Measurements from ENCODE around the gene DHX16. TPM values are rescaled to one million over a fixed set of nuclear protein-coding genes. Genes with fewer than 3 reads are reported as not detected.

Gene DHX16
- total RNA-seq, 6 donors from 2014 or later: 28.1 to 60.8 (median 31.8) TPM

GRCh38 chr6:30617565-30618269, 55.1 kb downstream of the DHX16 start, which contains the start of gene MRPS18B:
TSS of gene MRPS18B (plus strand) at chr6:30617840. CDS start at chr6:30617866, 26 bp downstream.
- Histone ChIP-seq H3K4me3 (peak within 1 kb of the TSS; percentile 67 to 87 (median 78)), H3K9me3 (no peaks in the 10 kb centered on the region), H3K27ac (peak within 1 kb of the TSS; percentile 95 to 98 (median 96)), H3K27me3 (no peaks in the 10 kb centered on the region), H3K4me1 (peaks cover 30 to 38% (median 31%) of the 10 kb centered on the region in 4 donors), H3K36me3 (peaks cover 18 to 55% (median 31%) of the 10 kb centered on the region in 4 donors)
- DNase-seq: peak; percentile 94 to 99
- ATAC-seq (ENCODE audit: low FRiP score in 2 of 2): peak; percentile 94 to 97
- WGBS, 2 donors: 0 to 1% methylated on average over 34 of the region's 34 CpGs
- TF ChIP-seq POLR2AphosphoS5 (IDR thresholded peaks at IDR 0.05): peak; percentile 94
- TF ChIP-seq POLR2A (IDR thresholded peaks at IDR 0.05): peak in 3 of 4 donors; percentile 57 to 82 (median 61)
- TF ChIP-seq CTCF (IDR thresholded peaks at IDR 0.05): peak in 2 of 6 experiments; percentile 7 to 15
- TF ChIP-seq EP300 (IDR thresholded peaks at IDR 0.05): peak in 1 of 4 donors; percentile 50

GRCh38 chr6:30616811-30617564, 55.8 kb downstream of the DHX16 start, which contains the start of gene PPP1R10:
TSS of gene PPP1R10 (minus strand) at chr6:30617243. CDS start at chr6:30609944, 7,299 bp downstream.
- TF ChIP-seq POLR2AphosphoS5 (IDR thresholded peaks at IDR 0.05) (peak; percentile 99 to 100), POLR2A (IDR thresholded peaks at IDR 0.05) (peak; percentile 97 to 100 (median 99)), EP300 (IDR thresholded peaks at IDR 0.05) (peak in 1 of 4 donors; percentile 73), CTCF (IDR thresholded peaks at IDR 0.05) (no peak)
- H3K36me3 ChIP-seq: peaks cover 12 to 48% (median 27%) of the 10 kb centered on the region in 4 donors
- peaks cover 37 to 45% (median 38%) of the 10 kb centered on the region in 4 donors for H3K4me1 ChIP-seq
- ATAC-seq (ENCODE audit: low FRiP score in 2 of 2) (peak; percentile 94 to 97), DNase-seq (peak; percentile 96 to 99)
- peak within 1 kb of the TSS; percentile 95 to 98 (median 96) for H3K27ac ChIP-seq
- no peaks in the 10 kb centered on the region for H3K9me3 ChIP-seq
- no peaks in the 10 kb centered on the region for H3K27me3 ChIP-seq
- 0% methylated on average over 40 of the region's 40 CpGs for WGBS, 2 donors
- H3K4me3 ChIP-seq: peak within 1 kb of the TSS; percentile 67 to 87 (median 78)

GRCh38 chr6:30615958-30616810, 56.6 kb downstream of the DHX16 start:
- Histone ChIP-seq H3K4me3 (peak overlapping the region; percentile 67 to 87 (median 75)), H3K27me3 (no peaks in the 10 kb centered on the region), H3K9me3 (no peaks in the 10 kb centered on the region), H3K36me3 (peaks cover 12 to 40% (median 21%) of the 10 kb centered on the region in 4 donors), H3K4me1 (peaks cover 43 to 52% (median 44%) of the 10 kb centered on the region in 4 donors), H3K27ac (peak overlapping the region; percentile 95 to 98 (median 96))
- DNase-seq: no peak
- no peak for TF ChIP-seq EP300 (IDR thresholded peaks at IDR 0.05)
- no peak for TF ChIP-seq POLR2AphosphoS5 (IDR thresholded peaks at IDR 0.05)
- TF ChIP-seq CTCF (IDR thresholded peaks at IDR 0.05): no peak
- TF ChIP-seq POLR2A (IDR thresholded peaks at IDR 0.05): peak in 3 of 4 donors; percentile 7 to 32 (median 18)
- WGBS, 2 donors: 0 to 1% methylated on average over 10 of the region's 10 CpGs
- ATAC-seq (ENCODE audit: low FRiP score in 2 of 2): no peak

- DNase-seq (no peak), ATAC-seq (ENCODE audit: low FRiP score in 2 of 2) (peak in 1 of 2 donors; percentile 25)
- Histone ChIP-seq H3K27me3 (no peaks in the 10 kb centered on the region), H3K4me3 (peak overlapping the region; percentile 67 to 87 (median 75)), H3K4me1 (peaks cover 43 to 56% (median 47%) of the 10 kb centered on the region in 4 donors), H3K9me3 (no peaks in the 10 kb centered on the region), H3K36me3 (peaks cover 8 to 34% (median 13%) of the 10 kb centered on the region in 4 donors), H3K27ac (peak overlapping the region; percentile 95 to 98 (median 96))
- TF ChIP-seq CTCF (IDR thresholded peaks at IDR 0.05) (no peak), EP300 (IDR thresholded peaks at IDR 0.05) (no peak), POLR2A (IDR thresholded peaks at IDR 0.05) (no peak)
- 0 to 1% methylated on average over 10 of the region's 10 CpGs for WGBS, 2 donors
These were observed 57.4 kb downstream of the DHX16 start for GRCh38 chr6:30615219-30615957.

All from upper lobe of left lung (tissue), 6 donors.